Measurements from ENCODE around the gene LOXHD1. TPM values are rescaled to one million over a fixed set of nuclear protein-coding genes. Genes with fewer than 3 reads are reported as not detected.

The LOXHD1 gene
- total RNA-seq, 1 donor from 2014 or later = 0.23 TPM

- H3K9me3 Mint-ChIP-seq (ENCODE audit: unreplicated experiment) = no peaks in the 10 kb centered on the region
- H3K27me3 Mint-ChIP-seq (ENCODE audit: unreplicated experiment) = no peaks in the 10 kb centered on the region
- DNase-seq (ENCODE audit: low spot score) = no peak
- H3K4me1 Mint-ChIP-seq (ENCODE audit: unreplicated experiment) = no peaks in the 10 kb centered on the region
- peaks cover 3% of the 10 kb centered on the region for H3K36me3 Mint-ChIP-seq (ENCODE audit: low read depth, unreplicated experiment)
- no peak overlapping the region for H3K27ac Mint-ChIP-seq (ENCODE audit: unreplicated experiment)
- H3K4me3 Mint-ChIP-seq (ENCODE audit: unreplicated experiment) = no peak overlapping the region
- no peak for TF ChIP-seq CTCF (IDR thresholded peaks at IDR 0.05; ENCODE audit: unreplicated experiment)
These were observed 75.4 kb downstream of the LOXHD1 start for GRCh38 chr18:46581648-46582047.

- TF ChIP-seq CTCF (IDR thresholded peaks at IDR 0.05; ENCODE audit: unreplicated experiment) = no peak
- Mint-ChIP-seq H3K27me3 (ENCODE audit: unreplicated experiment) (peaks cover 3% of the 10 kb centered on the region), H3K4me3 (ENCODE audit: unreplicated experiment) (no peak overlapping the region), H3K27ac (ENCODE audit: unreplicated experiment) (no peak overlapping the region), H3K36me3 (ENCODE audit: low read depth, unreplicated experiment) (peaks cover 3% of the 10 kb centered on the region), H3K9me3 (ENCODE audit: unreplicated experiment) (no peaks in the 10 kb centered on the region), H3K4me1 (ENCODE audit: unreplicated experiment) (no peaks in the 10 kb centered on the region)
- DNase-seq (ENCODE audit: low spot score) = no peak
These were observed 78.0 kb downstream of the LOXHD1 start for GRCh38 chr18:46578987-46579386.

GRCh38 chr18:46577546-46577945 is 79.5 kb downstream of the LOXHD1 start:
- Mint-ChIP-seq H3K4me3 (ENCODE audit: unreplicated experiment) (no peak overlapping the region), H3K9me3 (ENCODE audit: unreplicated experiment) (no peaks in the 10 kb centered on the region), H3K36me3 (ENCODE audit: low read depth, unreplicated experiment) (peaks cover 3% of the 10 kb centered on the region), H3K27ac (ENCODE audit: unreplicated experiment) (no peak overlapping the region), H3K4me1 (ENCODE audit: unreplicated experiment) (no peaks in the 10 kb centered on the region), H3K27me3 (ENCODE audit: unreplicated experiment) (peaks cover 3% of the 10 kb centered on the region)
- no peak for DNase-seq (ENCODE audit: low spot score)
- TF ChIP-seq CTCF (IDR thresholded peaks at IDR 0.05; ENCODE audit: unreplicated experiment) = no peak

- H3K4me3 Mint-ChIP-seq (ENCODE audit: unreplicated experiment) = no peak overlapping the region
- no peaks in the 10 kb centered on the region for H3K9me3 Mint-ChIP-seq (ENCODE audit: unreplicated experiment)
- no peaks in the 10 kb centered on the region for H3K4me1 Mint-ChIP-seq (ENCODE audit: unreplicated experiment)
- no peak for DNase-seq (ENCODE audit: low spot score)
- peaks cover 3% of the 10 kb centered on the region for H3K36me3 Mint-ChIP-seq (ENCODE audit: low read depth, unreplicated experiment)
- no peak overlapping the region for H3K27ac Mint-ChIP-seq (ENCODE audit: unreplicated experiment)
- TF ChIP-seq CTCF (IDR thresholded peaks at IDR 0.05; ENCODE audit: unreplicated experiment) = no peak
- H3K27me3 Mint-ChIP-seq (ENCODE audit: unreplicated experiment) = peaks cover 8% of the 10 kb centered on the region
These were observed 81.2 kb downstream of the LOXHD1 start for GRCh38 chr18:46575851-46576250.

GRCh38 chr18:46574743-46575115 is 82.3 kb downstream of the LOXHD1 start:
- TF ChIP-seq CTCF (IDR thresholded peaks at IDR 0.05; ENCODE audit: unreplicated experiment) = no peak
- Mint-ChIP-seq H3K9me3 (ENCODE audit: unreplicated experiment) (no peaks in the 10 kb centered on the region), H3K36me3 (ENCODE audit: low read depth, unreplicated experiment) (no peaks in the 10 kb centered on the region), H3K27me3 (ENCODE audit: unreplicated experiment) (peaks cover 8% of the 10 kb centered on the region), H3K4me1 (ENCODE audit: unreplicated experiment) (no peaks in the 10 kb centered on the region), H3K4me3 (ENCODE audit: unreplicated experiment) (no peak overlapping the region), H3K27ac (ENCODE audit: unreplicated experiment) (no peak overlapping the region)
- no peak for DNase-seq (ENCODE audit: low spot score)
